ENCODE measurements around the gene GINS2.
A peak's percentile ranks its signal among the peaks of the same experiment; 100 is the strongest.

The GINS2 gene

GRCh38 chr16:85733155-85733838 is 44.5 kb upstream of the GINS2 start:
- no peak for DNase-seq (ENCODE audit: low read depth)
- H3K4me3 ChIP-seq (ENCODE audit: control insufficient read depth, low read depth, low read length), result no peak overlapping the region
- TF ChIP-seq, protein P1, sequence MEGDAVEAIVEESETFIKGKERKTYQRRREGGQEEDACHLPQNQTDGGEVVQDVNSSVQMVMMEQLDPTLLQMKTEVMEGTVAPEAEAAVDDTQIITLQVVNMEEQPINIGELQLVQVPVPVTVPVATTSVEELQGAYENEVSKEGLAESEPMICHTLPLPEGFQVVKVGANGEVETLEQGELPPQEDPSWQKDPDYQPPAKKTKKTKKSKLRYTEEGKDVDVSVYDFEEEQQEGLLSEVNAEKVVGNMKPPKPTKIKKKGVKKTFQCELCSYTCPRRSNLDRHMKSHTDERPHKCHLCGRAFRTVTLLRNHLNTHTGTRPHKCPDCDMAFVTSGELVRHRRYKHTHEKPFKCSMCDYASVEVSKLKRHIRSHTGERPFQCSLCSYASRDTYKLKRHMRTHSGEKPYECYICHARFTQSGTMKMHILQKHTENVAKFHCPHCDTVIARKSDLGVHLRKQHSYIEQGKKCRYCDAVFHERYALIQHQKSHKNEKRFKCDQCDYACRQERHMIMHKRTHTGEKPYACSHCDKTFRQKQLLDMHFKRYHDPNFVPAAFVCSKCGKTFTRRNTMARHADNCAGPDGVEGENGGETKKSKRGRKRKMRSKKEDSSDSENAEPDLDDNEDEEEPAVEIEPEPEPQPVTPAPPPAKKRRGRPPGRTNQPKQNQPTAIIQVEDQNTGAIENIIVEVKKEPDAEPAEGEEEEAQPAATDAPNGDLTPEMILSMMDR (conservative IDR thresholded peaks at IDR 0.05; ENCODE audit: control insufficient read depth, insufficient read depth, low read depth, low read length), result no peak

GRCh38 chr16:85731179-85731578 is 42.4 kb upstream of the GINS2 start:
- DNase-seq (ENCODE audit: low read depth), result no peak
- TF ChIP-seq, protein P1 (conservative IDR thresholded peaks at IDR 0.05; ENCODE audit: control insufficient read depth, insufficient read depth, low read depth, low read length), result no peak
- no peak overlapping the region for H3K4me3 ChIP-seq (ENCODE audit: control insufficient read depth, low read depth, low read length)

- H3K4me3 ChIP-seq (ENCODE audit: control insufficient read depth, low read depth, low read length), result no peak overlapping the region
- no peak for DNase-seq (ENCODE audit: low read depth)
- TF ChIP-seq, protein P1 (conservative IDR thresholded peaks at IDR 0.05; ENCODE audit: control insufficient read depth, insufficient read depth, low read depth, low read length), result no peak
Observed at GRCh38 chr16:85730186-85730465, 41.4 kb upstream of the GINS2 start.

GRCh38 chr16:85729452-85730185 is 40.9 kb upstream of the GINS2 start:
- DNase-seq (ENCODE audit: low read depth), result peak; percentile 19
- TF ChIP-seq, protein P1 (conservative IDR thresholded peaks at IDR 0.05; ENCODE audit: control insufficient read depth, insufficient read depth, low read depth, low read length), result no peak
- H3K4me3 ChIP-seq (ENCODE audit: control insufficient read depth, low read depth, low read length), result no peak overlapping the region

DNA sequence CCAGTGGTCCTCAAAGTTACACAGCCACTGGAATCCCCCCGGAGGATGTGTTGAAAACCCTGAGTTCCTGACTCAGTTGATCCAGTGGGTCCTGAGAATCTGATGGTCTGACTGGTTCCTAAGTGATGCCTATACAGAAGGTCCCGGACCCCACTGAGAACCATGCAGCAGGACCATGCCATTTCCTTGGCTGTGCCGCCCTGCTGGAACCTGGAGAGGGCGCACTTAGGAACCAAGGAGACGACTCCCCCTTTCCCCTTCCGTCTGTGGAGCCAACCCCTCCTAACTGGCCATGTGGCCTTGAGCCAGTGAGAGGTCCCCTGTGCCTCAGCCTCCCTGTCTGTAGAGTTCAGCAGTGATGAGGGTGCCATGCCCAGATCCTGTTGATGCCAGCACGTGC is 40.1 kb upstream of the GINS2 start:
- H3K4me3 ChIP-seq (ENCODE audit: control insufficient read depth, low read depth, low read length), result no peak overlapping the region
- TF ChIP-seq, protein P1 (conservative IDR thresholded peaks at IDR 0.05; ENCODE audit: control insufficient read depth, insufficient read depth, low read depth, low read length), result peak; percentile 17
- no peak for DNase-seq (ENCODE audit: low read depth)

DNA sequence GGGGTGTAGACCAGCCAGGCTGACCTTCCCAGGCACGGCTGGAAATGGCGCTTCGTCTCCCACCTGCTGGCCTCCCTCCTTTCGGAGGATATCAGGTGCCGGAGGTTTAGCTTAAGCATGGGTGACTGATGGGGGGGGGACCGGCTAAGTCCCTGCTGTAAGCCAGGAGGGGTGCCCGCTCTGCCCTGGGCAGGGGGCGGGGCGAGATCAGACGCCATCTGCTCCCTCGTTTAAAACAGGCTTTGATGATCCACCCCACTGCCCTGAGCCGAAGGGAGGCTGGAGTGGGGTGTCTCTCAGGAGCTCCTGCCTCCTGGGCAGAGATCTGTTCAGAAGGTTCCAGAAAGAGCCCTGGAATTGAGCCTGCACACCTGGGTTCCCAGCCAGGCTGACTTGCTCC is 36.2 kb upstream of the GINS2 start:
- DNase-seq (ENCODE audit: low read depth), result no peak
- no peak overlapping the region for H3K4me3 ChIP-seq (ENCODE audit: control insufficient read depth, low read depth, low read length)
- TF ChIP-seq, protein P1 (conservative IDR thresholded peaks at IDR 0.05; ENCODE audit: control insufficient read depth, insufficient read depth, low read depth, low read length), result no peak
